H9 (cell line): ENCODE results near the gene HYAL3. TPM values are rescaled to one million over a fixed set of nuclear protein-coding genes. Genes with fewer than 3 reads are reported as not detected.

Experiments used
- DNase-seq: peaks from one replicate; pipeline ENCODE4 v3.0.0-alpha.2; 2017
- H2AFZ ChIP-seq: one replicate; pipeline ENCODE4 v1.6.1; 2013; ENCODE audit warnings: mild to moderate bottlenecking, low read length, control low read depth, moderate library complexity
- H2AK5ac ChIP-seq: 2 replicates; pipeline ENCODE4 v1.6.1; 2013; ENCODE audit warnings: low read length, control low read depth, mixed read lengths; ENCODE audit not compliant: insufficient read length
- H2BK120ac ChIP-seq: one replicate; pipeline ENCODE4 v1.6.1; 2013; ENCODE audit warnings: low read depth, mild to moderate bottlenecking, low read length, control low read depth, inconsistent platforms; ENCODE audit not compliant: poor library complexity, severe bottlenecking
- H2BK12ac ChIP-seq: 2 replicates; pipeline ENCODE4 v1.6.1; 2013; ENCODE audit warnings: low read length, control low read depth, mixed read lengths, low read depth; ENCODE audit not compliant: insufficient read length
- H2BK15ac ChIP-seq: 2 replicates; pipeline ENCODE4 v1.6.1; 2013; ENCODE audit warnings: low read depth, low read length, control low read depth
- H2BK20ac ChIP-seq: one replicate; pipeline ENCODE4 v1.6.1; 2013; ENCODE audit warnings: low read depth, mild to moderate bottlenecking, low read length, control low read depth, inconsistent platforms; ENCODE audit not compliant: poor library complexity, severe bottlenecking
- H2BK5ac ChIP-seq: 2 replicates; pipeline ENCODE4 v1.6.1; 2013; ENCODE audit warnings: low read length, control low read depth, mixed read lengths; ENCODE audit not compliant: insufficient read length
- H3K14ac ChIP-seq: 2 replicates; pipeline ENCODE4 v1.6.1; 2013; ENCODE audit warnings: low read length, control low read depth; ENCODE audit not compliant: insufficient read depth
- H3K18ac ChIP-seq: 2 replicates; pipeline ENCODE4 v1.6.1; 2013; ENCODE audit warnings: low read depth, mild to moderate bottlenecking, mixed read lengths, low read length, control low read depth; ENCODE audit not compliant: insufficient read length
- H3K23ac ChIP-seq: 2 replicates; pipeline ENCODE4 v1.6.1; 2013; ENCODE audit warnings: low read length, control low read depth, mixed read lengths, low read depth; ENCODE audit not compliant: insufficient read length
- H3K23me2 ChIP-seq: 2 replicates; pipeline ENCODE4 v1.6.1; 2013; ENCODE audit warnings: low read depth, mild to moderate bottlenecking, mixed read lengths, low read length, control low read depth; ENCODE audit not compliant: insufficient read length, poor library complexity, severe bottlenecking
- H3K27ac ChIP-seq: 2 replicates; pipeline ENCODE4 v1.5.1; 2013; ENCODE audit warnings: low read length, control low read depth, mixed read lengths, low read depth; ENCODE audit not compliant: insufficient read length
- H3K27me3 ChIP-seq: 2 replicates; pipeline ENCODE4 v1.6.1; 2013; ENCODE audit warnings: low read length, control low read depth, inconsistent platforms; ENCODE audit not compliant: insufficient read depth
- H3K4ac ChIP-seq: 2 replicates; pipeline ENCODE4 v1.6.1; 2013; ENCODE audit warnings: low read depth, mild to moderate bottlenecking, control low read depth, inconsistent platforms, low read length, moderate library complexity
- H3K4me1 ChIP-seq: 2 replicates; pipeline ENCODE4 v1.6.1; 2013; ENCODE audit warnings: low read length, control low read depth, inconsistent platforms; ENCODE audit not compliant: insufficient read depth
- H3K4me2 ChIP-seq: 2 replicates; pipeline ENCODE4 v1.6.1; 2013; ENCODE audit warnings: low read length, control low read depth, mixed read lengths; ENCODE audit not compliant: insufficient read length, insufficient read depth
- H3K56ac ChIP-seq: 2 replicates; pipeline ENCODE4 v1.6.1; 2013; ENCODE audit warnings: low read depth, mild to moderate bottlenecking, mixed read lengths, low read length, control low read depth; ENCODE audit not compliant: insufficient read length
- H3K79me1 ChIP-seq: 2 replicates; pipeline ENCODE4 v1.6.1; 2013; ENCODE audit warnings: low read depth, mild to moderate bottlenecking, moderate library complexity, low read length, control low read depth, inconsistent platforms; ENCODE audit not compliant: insufficient read depth, poor library complexity, severe bottlenecking
- H3K79me2 ChIP-seq: 2 replicates; pipeline ENCODE4 v1.6.1; 2013; ENCODE audit warnings: low read length, control low read depth, inconsistent platforms; ENCODE audit not compliant: insufficient read depth
- H3K9ac ChIP-seq: 2 replicates; pipeline ENCODE4 v1.6.1; 2013; ENCODE audit warnings: low read length, control low read depth, mixed read lengths; ENCODE audit not compliant: insufficient read length; ENCODE audit errors: extremely low read depth
- H3K9me3 ChIP-seq: one replicate; pipeline ENCODE4 v1.6.1; 2013; ENCODE audit warnings: low read depth, low read length, inconsistent platforms; ENCODE audit not compliant: control insufficient read depth
- H3T11ph ChIP-seq: one replicate; pipeline ENCODE4 v1.6.1; 2013; ENCODE audit warnings: mild to moderate bottlenecking, low read length, control low read depth, inconsistent platforms
- H4K20me1 ChIP-seq: one replicate; pipeline ENCODE4 v1.6.1; 2013; ENCODE audit not compliant: control insufficient read depth, insufficient read length, insufficient read depth
- H4K5ac ChIP-seq: 2 replicates; pipeline ENCODE4 v1.6.1; 2013; ENCODE audit warnings: low read depth, mild to moderate bottlenecking, mixed read lengths, low read length, control low read depth; ENCODE audit not compliant: insufficient read length
- H4K8ac ChIP-seq: replicated peaks from 2 replicates; pipeline ENCODE4 v1.6.1; 2013; ENCODE audit warnings: low read length, control low read depth, mixed read lengths, low read depth; ENCODE audit not compliant: insufficient read length
- H4K91ac ChIP-seq: 2 replicates; pipeline ENCODE4 v1.6.1; 2013; ENCODE audit warnings: low read depth, mild to moderate bottlenecking, moderate library complexity, mixed read lengths, low read length, control low read depth; ENCODE audit not compliant: insufficient read length
- H3K27ac Mint-ChIP-seq, 3 experiments: 2 replicates in 2 of 3; 3 replicates in 1 of 3; pipeline ENCODE4 v1.8.0; 2020 to 2021; ENCODE audit warnings: mixed read lengths in 3 of 3, mild to moderate bottlenecking in 1 of 3, moderate library complexity in 1 of 3
- H3K27me3 Mint-ChIP-seq: 2 replicates; pipeline ENCODE4 v1.8.0; 2021; ENCODE audit warnings: low read depth, mild to moderate bottlenecking, moderate library complexity, mixed read lengths
- H3K36me3 Mint-ChIP-seq, 3 experiments: 2 replicates in 2 of 3; 3 replicates in 1 of 3; pipeline ENCODE4 v1.8.0; 2020 to 2021; ENCODE audit warnings: low read depth in 3 of 3, mixed read lengths in 3 of 3; ENCODE audit not compliant: insufficient read depth in 1 of 3
- H3K4me1 Mint-ChIP-seq, 2 experiments: 2 replicates each; pipeline ENCODE4 v1.8.0; 2020; ENCODE audit warnings: mixed read lengths in 2 of 2
- H3K4me3 Mint-ChIP-seq, 2 experiments: 2 replicates in 1 of 2; 3 replicates in 1 of 2; pipeline ENCODE4 v1.8.0; 2020 to 2021; ENCODE audit warnings: mild to moderate bottlenecking in 2 of 2, mixed read lengths in 2 of 2, moderate library complexity in 1 of 2
- H3K9me3 Mint-ChIP-seq, 2 experiments: 2 replicates in 1 of 2; 3 replicates in 1 of 2; pipeline ENCODE4 v1.8.0; 2020; ENCODE audit warnings: mild to moderate bottlenecking in 2 of 2, mixed read lengths in 2 of 2, moderate library complexity in 1 of 2
- WGBS: extraction: QIAGEN DNeasy Blood & Tissue Kit; methylation state at CpG from one replicate; pipeline ENCODE4 v1.1.7; 2013; ENCODE audit warnings: missing lambda C conversion rate, low lambda C conversion rate, mixed read lengths; ENCODE audit not compliant: insufficient read length; ENCODE audit errors: extremely low coverage; 5-methylcytosine and 5-hydroxymethylcytosine counted together
- total RNA-seq: library from RNA; stranded (reverse); gene quantifications from 2 replicates; pipeline ENCODE4 v1.2.1, GENCODE V29; 2021
- TF ChIP-seq, protein P1 (sequence below): fragments of 200-600 bp; sonication (generic); conservative IDR thresholded peaks from 3 replicates; pipeline ENCODE4 v1.8.0; 2021; ENCODE audit warnings: antibody characterized with exemption, mild to moderate bottlenecking

The HYAL3 gene
- total RNA-seq, 1 experiment from 2014 or later, result 3.1 TPM

DNA sequence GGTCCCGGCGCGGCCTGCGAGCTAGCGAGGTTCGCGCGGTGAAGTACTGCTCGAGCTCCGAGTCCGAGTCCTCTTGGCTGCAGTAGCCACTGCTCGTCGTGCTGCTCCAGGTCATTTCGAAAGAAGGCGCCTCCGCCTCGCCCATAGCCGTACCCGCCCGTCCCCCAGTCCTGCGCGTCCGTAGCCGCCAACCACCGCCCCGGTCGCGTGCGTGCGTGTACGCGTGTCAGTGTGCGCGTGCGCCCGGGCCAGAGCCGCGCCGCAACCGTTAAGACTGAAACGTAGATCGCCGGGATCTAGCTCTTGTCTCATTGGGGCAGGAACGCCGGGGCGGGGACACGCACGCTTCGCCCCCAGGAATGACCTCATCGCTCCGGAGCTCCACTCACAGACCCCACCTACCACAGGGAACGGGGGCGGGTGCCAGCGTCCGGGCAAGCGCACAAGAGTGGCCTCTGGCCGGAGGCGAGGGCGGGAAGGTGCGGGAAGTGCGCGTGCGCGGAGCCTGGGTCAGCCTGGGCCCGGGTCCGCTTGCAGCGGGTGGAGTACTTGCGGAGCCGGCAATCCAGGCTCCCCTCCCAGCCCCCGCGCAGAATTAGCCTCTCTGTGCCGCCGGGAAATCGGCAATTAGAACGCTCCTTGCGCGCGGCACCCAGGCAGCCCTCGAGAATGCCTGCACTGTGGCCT is 38.1 kb upstream of the HYAL3 start:
- Mint-ChIP-seq H3K27ac (peak overlapping the region; percentile 97 to 99 (median 98)), H3K4me3 (peak overlapping the region; percentile 87 to 92), H3K27me3 (peaks cover 43% of the 10 kb centered on the region), H3K36me3 (peaks cover 0 to 16% (median 15%) of the 10 kb centered on the region in 3 experiments; a peak in 6 of 7 replicates), H3K4me1 (peaks cover 29 to 44% of the 10 kb centered on the region in 2 experiments), H3K9me3 (no peaks in the 10 kb centered on the region; a peak in 1 of 5 replicates)
- Histone ChIP-seq H4K8ac (no peak overlapping the region), H2BK15ac (no peak overlapping the region), H3K9me3 (no peaks in the 10 kb centered on the region), H3K23me2 (peaks cover 24% of the 10 kb centered on the region), H3K79me2 (peaks cover 5% of the 10 kb centered on the region; the same call in 1 of the 2 replicates), H3K27ac (no peak overlapping the region), H4K91ac (no peak overlapping the region), H3K9ac (peak overlapping the region; percentile 54), H2BK20ac (no peak overlapping the region), H3K56ac (no peak overlapping the region), H3T11ph (no peak overlapping the region), H2BK12ac (no peak overlapping the region), H3K4ac (no peak overlapping the region), H3K23ac (no peak overlapping the region), H3K79me1 (no peaks in the 10 kb centered on the region), H2AK5ac (no peak overlapping the region), H3K27me3 (peaks cover 13% of the 10 kb centered on the region; the same call in 1 of the 2 replicates), H3K18ac (peak overlapping the region; percentile 44), H3K4me1 (no peaks in the 10 kb centered on the region; the same call in 1 of the 2 replicates), H3K4me2 (peak overlapping the region; percentile 69), H3K14ac (peak overlapping the region; percentile 88), H2BK5ac (no peak overlapping the region), H4K20me1 (no peaks in the 10 kb centered on the region), H2BK120ac (no peak overlapping the region), H4K5ac (no peak overlapping the region), H2AFZ (no peak overlapping the region)
- TF ChIP-seq, protein P1, sequence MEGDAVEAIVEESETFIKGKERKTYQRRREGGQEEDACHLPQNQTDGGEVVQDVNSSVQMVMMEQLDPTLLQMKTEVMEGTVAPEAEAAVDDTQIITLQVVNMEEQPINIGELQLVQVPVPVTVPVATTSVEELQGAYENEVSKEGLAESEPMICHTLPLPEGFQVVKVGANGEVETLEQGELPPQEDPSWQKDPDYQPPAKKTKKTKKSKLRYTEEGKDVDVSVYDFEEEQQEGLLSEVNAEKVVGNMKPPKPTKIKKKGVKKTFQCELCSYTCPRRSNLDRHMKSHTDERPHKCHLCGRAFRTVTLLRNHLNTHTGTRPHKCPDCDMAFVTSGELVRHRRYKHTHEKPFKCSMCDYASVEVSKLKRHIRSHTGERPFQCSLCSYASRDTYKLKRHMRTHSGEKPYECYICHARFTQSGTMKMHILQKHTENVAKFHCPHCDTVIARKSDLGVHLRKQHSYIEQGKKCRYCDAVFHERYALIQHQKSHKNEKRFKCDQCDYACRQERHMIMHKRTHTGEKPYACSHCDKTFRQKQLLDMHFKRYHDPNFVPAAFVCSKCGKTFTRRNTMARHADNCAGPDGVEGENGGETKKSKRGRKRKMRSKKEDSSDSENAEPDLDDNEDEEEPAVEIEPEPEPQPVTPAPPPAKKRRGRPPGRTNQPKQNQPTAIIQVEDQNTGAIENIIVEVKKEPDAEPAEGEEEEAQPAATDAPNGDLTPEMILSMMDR, result no peak
- WGBS, result no CpG with 5 or more reads among the region's 79 CpGs
- DNase-seq, result peak; percentile 99
